Loucy (cell line): ENCODE measurements around the gene CENPX.

Source experiments
- CTCF ChIP-seq: fragments of 200-600 bp; sonication (generic); conservative IDR thresholded peaks from 2 replicates; pipeline ENCODE4 v1.5.1; 2014; ENCODE audit warnings: mild to moderate bottlenecking, antibody characterized with exemption, low read length
- EZH2phosphoT487 ChIP-seq: fragments of 200-600 bp; IDR thresholded peaks from 2 replicates; pipeline ENCODE4 v1.6.1; 2018; ENCODE audit warnings: antibody characterized with exemption, mild to moderate bottlenecking, moderate library complexity, borderline replicate concordance

GRCh38 chr17:82065638-82066303 is 43.1 kb upstream of the CENPX start, which contains the start of gene DUS1L:
- TF ChIP-seq CTCF (no peak), EZH2phosphoT487 (no peak)
